Activated effector memory CD4-positive, alpha-beta T cell treated with anti-CD3 and anti-CD28 coated beads, Interleukin-2, amount 50 U/mL, for 16 hours (primary cell): ENCODE results near the gene DNAJC8.

Source experiments
- DNase-seq: peaks from one replicate; pipeline ENCODE4 v3.0.0-alpha.2; 2020

The DNAJC8 gene

DNA sequence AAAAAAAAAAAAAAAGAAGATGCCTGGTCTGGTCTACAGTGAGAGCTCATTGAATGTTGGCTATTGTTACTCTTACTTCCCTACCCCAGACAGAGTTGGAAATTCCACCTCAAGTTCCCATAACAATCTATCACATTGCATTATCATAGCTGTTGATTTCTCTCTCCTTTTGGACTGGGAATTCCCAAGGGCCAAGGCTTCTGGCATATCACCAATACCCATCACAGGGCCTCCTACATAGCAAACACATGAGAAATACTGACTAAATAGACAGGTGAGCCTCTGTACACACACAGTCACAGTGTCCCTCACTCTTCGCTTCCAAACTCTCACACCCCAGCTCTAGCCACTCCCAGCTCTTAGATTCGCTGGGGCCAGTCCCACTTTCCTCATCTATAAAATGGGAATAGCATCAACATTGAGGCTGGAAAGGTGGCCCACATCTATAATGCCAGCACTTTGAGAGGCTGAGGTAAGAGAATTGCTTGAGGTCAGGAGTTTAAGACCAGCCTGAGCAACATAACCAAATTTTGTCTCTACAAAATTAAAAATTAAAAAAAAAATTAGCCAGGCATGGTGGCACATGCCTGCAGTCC is 62.7 kb downstream of the DNAJC8 start:
- no peak for DNase-seq

DNA sequence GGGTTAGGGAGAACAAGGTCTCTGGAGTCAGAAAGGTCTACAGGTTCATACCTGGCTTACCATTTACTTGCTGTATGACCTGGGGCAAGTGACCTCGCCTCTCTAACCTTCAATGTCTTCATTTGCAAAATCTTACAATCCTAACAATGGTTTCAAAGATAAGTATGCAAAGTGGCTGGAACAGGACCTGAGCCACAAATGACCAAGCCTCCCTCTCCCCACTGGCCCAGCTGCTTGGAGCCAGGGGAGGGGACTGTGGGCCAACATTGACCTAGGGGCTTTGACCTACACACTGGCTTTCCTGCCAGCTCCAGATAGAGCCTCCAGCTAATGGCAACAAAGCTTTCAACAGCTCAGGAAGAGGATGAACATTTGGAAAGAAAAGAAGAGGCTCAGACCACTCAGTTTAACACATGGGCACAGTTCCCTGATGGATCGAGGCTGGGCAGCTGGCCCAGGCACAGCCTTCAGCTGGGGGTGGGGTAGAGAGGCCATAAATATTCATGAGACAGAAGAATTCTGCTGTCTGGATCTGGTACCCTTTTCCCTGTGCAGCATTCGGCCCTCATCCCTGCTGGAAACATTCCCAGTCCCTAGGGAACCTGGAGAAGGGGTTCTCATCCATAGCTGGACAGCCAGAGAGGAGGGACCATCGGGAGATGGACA is 69.2 kb downstream of the DNAJC8 start:
- DNase-seq, result no peak

DNA sequence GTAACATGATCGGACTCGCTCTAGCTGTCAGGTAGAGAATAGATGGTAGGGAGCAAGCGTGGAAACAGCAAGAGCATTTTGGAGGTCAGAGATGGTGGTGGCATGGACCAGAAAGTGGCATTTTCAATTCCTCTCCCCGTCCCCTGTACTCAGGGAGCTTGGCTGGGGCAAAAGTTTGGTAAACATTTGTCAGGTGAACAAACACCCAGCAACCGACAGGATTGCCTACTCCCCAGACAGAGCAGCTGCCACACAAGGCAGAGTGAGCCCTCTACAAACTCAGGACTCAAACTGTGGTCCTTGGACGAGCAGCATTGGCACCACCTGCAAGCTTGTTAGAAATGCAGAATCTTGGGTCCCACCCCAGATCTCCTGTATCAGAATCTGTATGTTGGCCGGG is 70.7 kb downstream of the DNAJC8 start:
- DNase-seq, result no peak

DNA sequence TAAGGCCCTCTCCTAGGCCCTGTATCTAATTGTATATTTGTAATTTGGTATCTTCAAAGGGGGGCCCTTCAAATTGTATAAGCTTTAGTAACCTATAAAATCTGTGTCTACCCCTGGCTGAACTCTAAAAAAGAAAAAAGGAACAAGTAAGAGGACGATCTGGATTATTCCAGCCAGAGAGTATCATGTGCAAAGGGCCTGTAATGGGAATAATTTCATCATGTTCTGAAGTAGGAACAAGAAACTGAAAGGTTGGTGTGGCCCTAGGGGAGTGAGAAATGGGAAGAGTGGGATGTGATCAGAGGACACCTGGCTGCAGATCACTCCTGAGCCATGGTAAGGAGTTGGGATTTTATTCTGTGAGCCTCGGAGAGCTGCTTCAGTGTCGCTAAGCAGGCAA is 71.1 kb downstream of the DNAJC8 start:
- no peak for DNase-seq

DNA sequence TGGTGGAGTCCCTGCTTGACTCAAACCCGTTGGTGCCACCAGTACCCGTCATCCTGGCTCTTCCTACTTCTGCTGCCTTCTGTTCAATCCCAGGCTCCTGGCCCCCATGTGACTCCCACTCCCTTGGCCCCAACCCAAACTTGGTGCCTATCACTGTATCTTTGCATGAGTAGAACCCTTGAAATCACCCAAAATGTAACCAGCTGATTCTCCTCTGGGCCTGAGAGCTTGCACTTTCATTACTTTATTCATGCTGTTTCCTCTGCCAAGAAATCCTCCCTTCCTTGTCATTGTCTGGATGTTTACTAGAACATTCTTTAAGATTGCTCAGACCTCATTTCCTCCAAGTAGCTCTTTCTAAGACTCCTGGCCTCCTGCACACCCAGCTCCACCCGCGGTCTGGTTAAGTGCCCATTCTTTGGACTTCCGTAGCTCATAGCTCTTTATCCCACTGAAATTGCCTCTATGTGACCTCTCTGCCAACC is 72.0 kb downstream of the DNAJC8 start:
- DNase-seq, result no peak

DNA sequence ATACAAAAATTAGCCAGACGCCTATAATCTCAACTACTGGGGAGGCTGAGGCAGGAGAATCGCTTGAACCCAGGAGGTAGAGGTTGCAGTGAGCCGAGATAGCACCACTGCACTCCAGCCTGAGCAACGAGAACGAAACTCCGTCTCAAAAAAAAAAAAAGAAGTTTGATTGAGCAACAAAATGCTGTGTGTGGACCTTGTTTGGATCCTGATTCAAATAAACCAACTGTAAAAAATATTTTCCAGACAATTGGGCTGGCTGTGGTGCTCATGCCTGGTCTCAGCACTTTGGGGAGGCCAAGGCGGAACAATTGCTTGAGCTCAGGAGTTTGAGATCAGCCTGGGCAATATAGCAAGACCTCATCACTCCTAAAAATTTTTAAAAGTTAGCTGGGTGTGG is 73.1 kb downstream of the DNAJC8 start:
- DNase-seq, result no peak

DNA sequence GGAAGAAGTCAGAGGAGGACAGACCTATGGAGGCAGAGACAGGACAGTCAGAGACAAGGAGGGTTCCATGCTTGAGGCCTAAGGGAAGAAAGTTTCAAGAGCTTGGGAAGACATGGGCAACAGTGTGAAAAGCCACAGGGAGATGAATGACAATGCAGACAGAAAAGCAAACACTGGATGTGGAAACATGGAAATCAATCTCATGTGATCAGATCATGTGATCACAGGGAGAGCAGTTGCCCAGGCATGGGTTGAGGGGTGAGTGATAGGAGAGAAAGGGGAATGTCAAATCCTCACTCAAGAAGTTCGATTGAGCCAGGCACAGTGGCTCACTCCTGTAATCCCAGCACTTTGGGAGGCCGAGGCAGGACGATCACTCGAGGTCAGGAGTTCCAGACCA is 73.6 kb downstream of the DNAJC8 start:
- DNase-seq, result no peak

DNA sequence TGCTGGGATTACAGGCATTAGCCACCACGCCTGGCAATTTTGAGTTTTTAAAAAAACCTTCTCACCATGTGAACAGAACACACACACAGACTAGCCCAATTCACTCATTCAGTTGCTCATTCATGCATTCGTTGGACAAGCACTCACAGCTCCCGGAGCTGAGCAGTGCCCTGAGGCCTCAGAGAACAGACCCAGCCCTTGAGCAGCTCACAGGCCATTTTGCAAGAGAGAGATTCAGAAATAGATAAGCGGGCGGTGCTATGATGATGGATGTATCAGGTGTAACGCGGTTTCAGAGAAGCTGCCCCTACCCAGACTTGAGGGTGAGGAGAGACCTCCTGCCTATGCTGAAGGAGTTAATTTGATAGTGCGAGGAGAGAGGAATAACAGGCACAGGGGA is 74.9 kb downstream of the DNAJC8 start:
- no peak for DNase-seq

DNA sequence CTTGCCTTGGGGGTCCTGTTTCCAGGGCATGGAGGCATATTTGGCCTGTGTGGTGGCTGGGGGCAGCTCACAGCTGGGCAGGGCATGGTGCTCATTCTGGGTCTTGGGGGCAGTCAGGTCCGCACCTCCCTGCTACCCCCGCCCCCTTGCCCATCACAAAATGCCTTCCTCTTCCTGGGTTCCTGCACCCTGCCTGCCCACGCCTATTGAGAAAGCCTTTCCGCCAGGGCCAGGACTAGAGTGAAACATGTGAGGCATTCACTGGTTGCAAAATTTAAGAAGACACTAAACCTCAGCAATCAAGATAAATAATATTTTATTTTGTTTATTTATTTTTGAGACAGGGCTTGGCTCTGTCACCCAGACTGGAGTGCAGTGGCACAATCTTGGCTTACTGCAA is 76.0 kb downstream of the DNAJC8 start:
- DNase-seq, result no peak

DNA sequence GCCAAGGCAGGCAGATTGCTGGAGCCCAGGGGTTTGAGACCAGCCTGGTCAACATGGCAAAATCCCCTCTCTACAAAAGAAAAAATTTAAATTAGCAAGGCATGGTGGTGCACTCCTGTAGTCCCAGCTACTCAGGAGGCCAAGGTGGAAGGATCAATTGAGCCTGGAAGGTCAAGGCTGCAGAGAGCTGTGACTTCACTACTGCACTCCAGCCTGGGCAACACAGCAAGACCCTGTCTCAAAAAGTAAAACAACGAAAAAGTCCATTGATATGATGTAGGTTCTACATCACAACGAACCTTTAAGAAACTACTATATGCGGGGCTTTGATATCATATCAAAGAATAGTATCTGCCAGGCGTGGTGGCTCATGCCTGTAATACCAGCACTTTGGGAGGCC is 77.2 kb downstream of the DNAJC8 start:
- DNase-seq, result no peak

DNA sequence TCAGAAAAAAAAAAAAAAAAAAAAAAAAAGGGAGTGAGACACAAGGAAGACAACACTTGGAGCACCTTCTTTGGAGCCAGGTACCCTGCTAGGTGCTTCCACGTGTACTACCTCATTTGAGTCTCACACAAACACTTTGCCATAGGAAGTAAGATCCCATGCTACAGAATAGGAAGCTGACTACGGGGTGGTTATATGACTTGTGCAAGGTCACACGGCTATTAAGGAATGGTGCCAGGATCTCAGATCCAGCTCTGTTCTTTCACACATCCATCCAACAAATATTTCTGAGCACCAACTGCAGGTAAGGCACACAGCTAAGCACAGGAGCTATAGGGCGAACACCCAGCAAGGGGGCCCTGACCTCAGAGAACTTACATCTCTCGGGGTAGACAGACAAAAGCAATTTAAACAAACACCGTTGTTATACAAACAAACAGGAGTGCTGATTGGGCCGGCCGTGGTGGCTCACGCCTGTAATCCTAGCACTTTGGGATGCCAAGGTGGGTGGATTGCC is 78.7 kb downstream of the DNAJC8 start:
- DNase-seq, result no peak
